ENCODE data around the gene PIH1D2.

GRCh38 chr11:112019066-112019465, 54.8 kb downstream of the PIH1D2 start:
- TF ChIP-seq POLR2A (IDR thresholded peaks at IDR 0.05): no peak
- no peak for TF ChIP-seq CTCF (IDR thresholded peaks at IDR 0.05)

Measured in prostate gland (tissue), 2 donors.